Right lobe of liver (tissue), 6 donors: Measurements from ENCODE around the gene CYTIP. TPM values are rescaled to one million over a fixed set of nuclear protein-coding genes. Genes with fewer than 3 reads are reported as not detected.
"Not testable (repeated sequence)": the region's sequence is repeated elsewhere in the genome, so short reads cannot be mapped to it uniquely, and the experiment has no call there.

Experiments used
- ATAC-seq, 4 donors: fragments of 200-7000 bp; cut with Tn5 transposase; one replicate each; pipeline ENCODE4 v1.9.1; 2020; ENCODE audit warnings: mild to moderate bottlenecking in 4 of 4, moderate library complexity in 4 of 4
- DNase-seq, 3 donors: peaks; one replicate each; pipeline ENCODE4 v3.0.0-alpha.2; 2020
- H3K27ac ChIP-seq, 3 donors: fragments of 200-600 bp; one replicate each; pipeline ENCODE4 v1.8.0; 2022
- H3K27me3 ChIP-seq, 2 donors: fragments of 200-600 bp; one replicate each; pipeline ENCODE4 v1.8.0; 2022
- H3K36me3 ChIP-seq, 4 donors: fragments of 200-600 bp; sonication (generic) in 1 of 4; one replicate each; pipeline versions ENCODE4 v1.5.1 to v1.8.0; 2017 to 2022; ENCODE audit warnings: control low read depth in 1 of 4
- H3K4me1 ChIP-seq, 4 donors: fragments of 200-600 bp; sonication (generic) in 1 of 4; one replicate each; pipeline versions ENCODE4 v1.5.1 to v1.8.0; 2017 to 2022; ENCODE audit warnings: control low read depth in 1 of 4
- H3K4me3 ChIP-seq, 3 donors: fragments of 200-600 bp; one replicate each; pipeline ENCODE4 v1.8.0; 2022
- H3K9me3 ChIP-seq, 4 donors: fragments of 200-600 bp; sonication (generic) in 1 of 4; one replicate each; pipeline versions ENCODE4 v1.5.1 to v1.8.0; 2017 to 2022; ENCODE audit warnings: control low read depth in 1 of 4
- CTCF ChIP-seq, 4 donors: fragments of 200-600 bp in 3 of 4; fragments of 450-650 bp in 1 of 4; IDR thresholded peaks; one replicate each; pipeline versions ENCODE4 v1.5.1 to v1.8.0; 2016 to 2022; ENCODE audit warnings: antibody characterized with exemption in 4 of 4, mild to moderate bottlenecking in 2 of 4
- POLR2A ChIP-seq: fragments of 450-650 bp; IDR thresholded peaks from one replicate; pipeline ENCODE4 v1.6.1; 2017; ENCODE audit warnings: antibody characterized with exemption, mild to moderate bottlenecking
- WGBS: methylation state at CpG from one replicate; pipeline ENCODE4 v1.1.6; 2018; ENCODE audit warnings: low coverage, low lambda C conversion rate; ENCODE audit not compliant: insufficient coverage; ENCODE audit errors: missing lambda C conversion rate; 5-methylcytosine and 5-hydroxymethylcytosine counted together
- intact Hi-C, 2 donors: fragments of 100-400 bp; cut with DNase I; formaldehyde crosslinking; loops; one replicate each; pipeline versions ENCODE4 v1.11.2 to v1.14.1; 2022
- total RNA-seq, 6 experiments: library from RNA; depleted of rRNA in 2 of 6; stranded (reverse); fragments of >200 nt in 2 of 6; fragmentation: NEBNext Ultra II Directional in 3 of 6; extraction: Animal tissue kit (Norgen Biotek cat#: 25700) in 3 of 6; gene quantifications; one replicate each; pipeline versions ENCODE4 v1.1.0 to v1.2.4, GENCODE V29; 2016 to 2023
- donor health status: DM: no; HTN: yes; CAD: no.
- donor health status: DM: no; HTN: no; CAD: no.
- donor health status: DM: no; HTN: no; CAD: no.
- donor health status: DM: no; HTN: yes; CAD: no.
- donor health status: DM: no; HTN: yes; CAD: no.

Gene CYTIP
- total RNA-seq, 6 experiments from 2014 or later, result 1.1 to 6.0 (median 2.9) TPM

GRCh38 chr2:157415591-157416101 lies 28.2 kb downstream of the CYTIP start:
- Histone ChIP-seq H3K4me1 (no peaks in the 10 kb centered on the region), H3K36me3 (no peaks in the 10 kb centered on the region), H3K9me3 (no peaks in the 10 kb centered on the region), H3K27me3 (no peaks in the 10 kb centered on the region), H3K27ac (no peak overlapping the region), H3K4me3 (no peak overlapping the region)
- DNase-seq (no peak), ATAC-seq (peak; percentile 26 to 56 (median 40))
- no peak for TF ChIP-seq CTCF (IDR thresholded peaks at IDR 0.05)
- no peak for TF ChIP-seq POLR2A
- intact Hi-C loops, result no loop called here
- WGBS, result 62% methylated on average over 10 of the region's 13 CpGs

GRCh38 chr2:157414050-157414449 lies 29.8 kb downstream of the CYTIP start:
- intact Hi-C loops, result no loop called here
- no peak for ATAC-seq
- no peak overlapping the region for H3K4me3 ChIP-seq
- no peak for DNase-seq
- no peak overlapping the region for H3K27ac ChIP-seq
- H3K9me3 ChIP-seq, result no peaks in the 10 kb centered on the region
- TF ChIP-seq CTCF (IDR thresholded peaks at IDR 0.05) (no peak), POLR2A (no peak)
- H3K36me3 ChIP-seq, result no peaks in the 10 kb centered on the region
- 75% methylated on average over 1 of the region's 1 CpG for WGBS
- no peaks in the 10 kb centered on the region for H3K4me1 ChIP-seq
- H3K27me3 ChIP-seq, result no peaks in the 10 kb centered on the region

- Histone ChIP-seq H3K27ac (no peak overlapping the region), H3K9me3 (no peaks in the 10 kb centered on the region), H3K27me3 (no peaks in the 10 kb centered on the region), H3K36me3 (no peaks in the 10 kb centered on the region), H3K4me3 (no peak overlapping the region), H3K4me1 (no peaks in the 10 kb centered on the region)
- 46% methylated on average over 4 of the region's 4 CpGs for WGBS
- TF ChIP-seq CTCF (IDR thresholded peaks at IDR 0.05) (no peak), POLR2A (no peak)
- DNase-seq, result no peak
- intact Hi-C loops, result no loop called here
- ATAC-seq, result peak; percentile 37 to 55 (median 44)
These were observed 30.4 kb downstream of the CYTIP start for GRCh38 chr2:157413326-157414035.

- TF ChIP-seq CTCF (IDR thresholded peaks at IDR 0.05), result no peak
- TF ChIP-seq POLR2A, result no peak
- Histone ChIP-seq H3K27ac (no peak overlapping the region), H3K9me3 (no peaks in the 10 kb centered on the region), H3K27me3 (no peaks in the 10 kb centered on the region), H3K4me1 (no peaks in the 10 kb centered on the region), H3K36me3 (no peaks in the 10 kb centered on the region), H3K4me3 (no peak overlapping the region)
- 79% methylated on average over 3 of the region's 3 CpGs for WGBS
- DNase-seq, result no peak
- intact Hi-C loops, result no loop called here
- no peak for ATAC-seq
These were observed 32.1 kb downstream of the CYTIP start for GRCh38 chr2:157411624-157412336.

GRCh38 chr2:157405398-157405797 lies 38.5 kb downstream of the CYTIP start:
- H3K4me3 ChIP-seq, H3K27me3 ChIP-seq, intact Hi-C loops, H3K36me3 ChIP-seq, H3K9me3 ChIP-seq, H3K27ac ChIP-seq, ATAC-seq, H3K4me1 ChIP-seq, DNase-seq: not testable (repeated sequence)
